HT1080 (cell line): ENCODE results near the gene PPBP. TPM values are rescaled to one million over a fixed set of nuclear protein-coding genes. Genes with fewer than 3 reads are reported as not detected.

Experiments used
- DNase-seq: peaks from one replicate; pipeline ENCODE4 v3.0.0-alpha.2; 2015; ENCODE audit warnings: low read depth
- polyA plus RNA-seq, 2 experiments: library from polyadenylated mRNA; depleted of rRNA; stranded (reverse); fragments of >200 nt; gene quantifications; 2 replicates each; pipeline ENCODE4 v1.2.3, GENCODE V29; 2015
- total RNA-seq: library from RNA; depleted of rRNA; stranded (reverse); fragments of >200 nt; shearing (Covaris generic); gene quantifications from 2 replicates; pipeline ENCODE4 v1.2.3, GENCODE V29; 2014; rRNA removed

PPBP gene
- not detected in 2 replicates for total RNA-seq
- polyA plus RNA-seq (2015; cell fraction: cytosol; rRNA removed) = 0.24 TPM in 1 of 2 replicates, not detected in the other
- not detected in 2 replicates for polyA plus RNA-seq (2015; cell fraction: nucleus; rRNA removed)

GRCh38 chr4:73988061-73988460 lies at the start of gene PPBP:
TSS of gene PPBP (minus strand) at chr4:73988190. CDS start at chr4:73988103, 87 bp downstream.
- DNase-seq = no peak

- DNase-seq = no peak
Observed at GRCh38 chr4:74037076-74037955, 49.3 kb upstream of the PPBP start.

GRCh38 chr4:74033739-74034138 lies 45.7 kb upstream of the PPBP start:
- DNase-seq = peak; percentile 68

- peak; percentile 73 for DNase-seq
Observed at GRCh38 chr4:74032064-74032463, 44.1 kb upstream of the PPBP start.

- no peak for DNase-seq
Observed at GRCh38 chr4:74031576-74031975, 43.6 kb upstream of the PPBP start.

- DNase-seq = no peak
Observed at GRCh38 chr4:74030285-74030684, 42.3 kb upstream of the PPBP start.

- DNase-seq = no peak
Observed at GRCh38 chr4:74028504-74028903, 40.5 kb upstream of the PPBP start.

GRCh38 chr4:74023709-74024108 lies 35.7 kb upstream of the PPBP start:
- no peak for DNase-seq

- DNase-seq = no peak
Observed at GRCh38 chr4:74021601-74022000, 33.6 kb upstream of the PPBP start.

- DNase-seq = peak; percentile 16
Observed at GRCh38 chr4:74018771-74019170, 30.8 kb upstream of the PPBP start.

- no peak for DNase-seq
Observed at GRCh38 chr4:74018116-74018515, 30.1 kb upstream of the PPBP start.

- DNase-seq = peak; percentile 57
Observed at GRCh38 chr4:74016068-74016467, 28.1 kb upstream of the PPBP start.

- no peak for DNase-seq
Observed at GRCh38 chr4:74015126-74015780, 27.3 kb upstream of the PPBP start.

- DNase-seq = no peak
Observed at GRCh38 chr4:74014332-74014731, 26.3 kb upstream of the PPBP start.

GRCh38 chr4:74013264-74013663 lies 25.3 kb upstream of the PPBP start:
- no peak for DNase-seq

- no peak for DNase-seq
Observed at GRCh38 chr4:74012130-74012529, 24.1 kb upstream of the PPBP start.

GRCh38 chr4:74009307-74009706 lies 21.3 kb upstream of the PPBP start:
- DNase-seq = no peak

- DNase-seq = peak; percentile 40
Observed at GRCh38 chr4:74006009-74006476, 18.1 kb upstream of the PPBP start.

- DNase-seq = peak; percentile 61
Observed at GRCh38 chr4:74005528-74005927, 17.5 kb upstream of the PPBP start.

- no peak for DNase-seq
Observed at GRCh38 chr4:74004668-74005067, 16.7 kb upstream of the PPBP start.

GRCh38 chr4:74000301-74000700 lies 12.3 kb upstream of the PPBP start:
- no peak for DNase-seq
